NOMO-1 treated with DMSO at 0.1 percent for 48 hours (cell line): ENCODE measurements around the gene ARHGEF2.

Experiments
- DNase-seq: peaks from one replicate; lab custom pipeline; 2025; ENCODE audit not compliant: unreplicated experiment; lab: John Stamatoyannopoulos, UW

ARHGEF2 gene

GRCh38 chr1:155978325-155978972 is at the start of gene ARHGEF2:
Gene ARHGEF2, minus strand, starts transcription at chr1:155978547. Its CDS starts 120 bp downstream, at chr1:155978427.
- DNase-seq = peak; percentile 95

GRCh38 chr1:156026588-156026987 is 48.2 kb upstream of the ARHGEF2 start:
- no peak for DNase-seq

DNA sequence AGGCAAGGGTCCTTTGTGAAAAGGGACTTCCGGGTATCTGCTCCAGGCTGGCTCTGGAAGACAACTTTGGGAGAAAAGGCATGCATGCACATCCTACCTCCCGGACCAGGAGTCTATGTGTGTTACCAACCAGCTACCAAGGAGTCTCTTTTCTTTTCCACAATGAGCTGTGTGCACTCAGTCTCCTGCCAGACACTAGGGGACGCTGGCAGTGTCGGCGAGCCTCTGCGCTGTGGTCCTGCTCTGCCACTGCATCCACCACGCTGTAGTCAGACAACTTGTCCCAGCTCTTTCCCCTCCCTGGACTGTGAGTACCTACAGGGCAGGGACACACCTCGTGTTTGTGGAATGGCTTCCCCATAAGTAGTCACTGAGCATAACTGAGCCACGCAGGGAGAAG is 47.5 kb upstream of the ARHGEF2 start:
- DNase-seq = no peak

DNA sequence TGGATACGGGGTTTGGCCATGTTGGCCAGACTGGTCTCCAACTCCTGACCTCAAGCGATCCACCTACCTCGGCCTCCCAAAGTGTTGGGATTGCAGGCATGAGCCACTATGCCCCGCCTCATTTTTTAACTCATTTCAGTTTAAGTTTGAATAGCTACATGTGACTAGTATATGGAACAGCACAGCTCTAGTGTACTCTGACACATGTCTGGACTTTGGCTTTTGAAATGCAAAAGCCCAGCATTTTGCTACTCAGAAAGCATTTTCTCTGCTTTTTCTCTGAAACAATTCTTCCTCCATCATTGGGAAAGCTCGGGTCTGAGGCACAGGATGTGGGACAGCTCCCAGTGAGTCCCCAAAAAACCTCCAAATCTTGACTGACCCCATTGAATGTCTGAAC is 46.5 kb upstream of the ARHGEF2 start:
- no peak for DNase-seq

DNA sequence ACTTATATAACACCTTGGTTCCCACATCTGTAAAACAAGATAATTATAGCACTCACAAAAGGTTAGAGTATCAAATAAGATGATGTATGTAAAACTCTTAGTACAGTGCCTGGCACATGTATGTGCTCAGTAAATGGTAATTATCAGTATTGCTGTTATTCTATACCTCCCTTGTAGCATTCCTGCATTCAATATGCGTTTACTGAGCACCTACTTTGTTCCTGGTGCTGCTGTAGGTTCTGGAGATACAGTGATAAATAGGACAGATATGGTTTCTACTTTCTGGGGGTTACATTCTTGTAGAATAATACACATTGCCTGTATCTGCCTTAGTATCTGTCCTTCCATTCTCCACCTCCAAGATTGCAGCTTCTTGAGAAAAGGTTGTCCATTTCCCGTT is 43.6 kb upstream of the ARHGEF2 start:
- no peak for DNase-seq

GRCh38 chr1:156021093-156021428 is 42.7 kb upstream of the ARHGEF2 start:
- DNase-seq = no peak

- peak; percentile 90 for DNase-seq
Observed at GRCh38 chr1:156020293-156021092, 42.1 kb upstream of the ARHGEF2 start, which contains the start of gene SSR2. Gene SSR2, minus strand, starts transcription at chr1:156020951. Its CDS starts 784 bp downstream, at chr1:156020167.

DNA sequence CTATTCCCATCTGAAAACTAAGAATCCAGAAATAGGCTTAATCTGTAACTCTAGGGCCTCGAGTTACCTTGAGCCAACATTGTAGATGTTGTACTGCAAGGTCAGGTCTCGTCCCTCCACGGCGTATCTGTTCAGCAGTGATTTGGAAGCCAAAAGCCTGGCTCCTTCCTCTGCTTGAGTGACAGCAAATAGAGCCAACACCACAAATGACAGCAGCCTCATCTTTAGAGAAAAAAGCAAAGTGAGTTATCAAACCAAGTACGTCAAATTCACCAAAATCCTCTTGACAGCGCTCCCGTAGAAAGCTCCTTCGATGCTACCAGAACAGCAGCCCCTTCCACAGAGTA is 41.6 kb upstream of the ARHGEF2 start:
- no peak for DNase-seq

GRCh38 chr1:156014829-156015228 is 36.5 kb upstream of the ARHGEF2 start:
- no peak for DNase-seq

GRCh38 chr1:156012051-156012817 is 33.9 kb upstream of the ARHGEF2 start:
- no peak for DNase-seq

DNA sequence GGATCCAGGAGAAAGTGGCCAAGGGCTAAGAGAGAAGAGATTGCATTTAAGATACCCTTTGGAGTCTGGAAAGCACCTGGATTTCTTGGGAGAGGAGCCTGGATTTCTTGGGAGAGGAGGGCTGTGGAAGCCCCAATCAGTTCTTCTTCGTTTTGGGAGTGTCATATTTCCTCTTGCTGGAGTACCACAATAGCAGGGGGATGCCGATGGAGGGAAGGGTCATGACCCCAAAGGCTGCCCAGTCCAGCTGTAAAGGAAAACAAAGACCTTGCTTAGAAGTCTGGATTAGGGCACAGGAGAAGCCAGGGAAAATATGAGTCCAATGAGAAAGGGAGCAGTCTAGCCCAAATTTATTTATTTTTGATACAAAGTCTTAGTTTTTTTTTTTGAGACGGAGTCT is 31.1 kb upstream of the ARHGEF2 start:
- no peak for DNase-seq

DNA sequence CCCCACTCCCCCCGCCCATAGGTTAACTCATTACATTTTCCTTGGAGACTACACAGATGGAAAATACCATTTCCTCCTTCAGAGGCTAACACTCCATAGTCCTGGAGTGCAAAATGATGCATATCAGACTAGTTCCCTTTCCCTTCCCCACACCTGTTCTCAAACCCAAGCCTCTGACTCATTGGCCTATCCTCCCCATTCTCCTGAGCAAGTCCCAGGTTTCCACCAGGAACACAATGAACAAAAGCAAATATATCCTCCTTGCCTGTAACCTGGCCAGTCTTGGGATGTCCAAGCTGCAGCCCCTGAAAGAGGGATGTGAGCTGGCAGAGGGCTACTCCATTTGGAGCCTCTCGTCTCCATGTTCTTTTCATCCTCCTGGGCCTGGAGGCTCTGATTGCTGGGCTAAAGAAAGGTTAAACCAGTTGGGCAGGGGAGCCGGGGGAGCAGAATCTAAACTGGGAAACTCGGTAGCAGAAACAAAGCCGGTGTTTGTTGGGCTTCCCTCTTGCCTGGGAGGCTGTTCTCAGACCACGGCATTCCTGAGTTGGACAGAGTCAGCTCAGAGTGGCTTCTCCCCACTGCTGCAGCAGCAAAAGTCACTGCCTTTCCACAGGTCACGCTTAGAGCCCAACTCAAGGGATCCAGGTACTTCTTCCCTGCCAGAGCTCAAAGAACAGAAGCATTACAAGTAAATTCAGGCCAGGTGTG is 28.5 kb upstream of the ARHGEF2 start:
- DNase-seq = no peak

DNA sequence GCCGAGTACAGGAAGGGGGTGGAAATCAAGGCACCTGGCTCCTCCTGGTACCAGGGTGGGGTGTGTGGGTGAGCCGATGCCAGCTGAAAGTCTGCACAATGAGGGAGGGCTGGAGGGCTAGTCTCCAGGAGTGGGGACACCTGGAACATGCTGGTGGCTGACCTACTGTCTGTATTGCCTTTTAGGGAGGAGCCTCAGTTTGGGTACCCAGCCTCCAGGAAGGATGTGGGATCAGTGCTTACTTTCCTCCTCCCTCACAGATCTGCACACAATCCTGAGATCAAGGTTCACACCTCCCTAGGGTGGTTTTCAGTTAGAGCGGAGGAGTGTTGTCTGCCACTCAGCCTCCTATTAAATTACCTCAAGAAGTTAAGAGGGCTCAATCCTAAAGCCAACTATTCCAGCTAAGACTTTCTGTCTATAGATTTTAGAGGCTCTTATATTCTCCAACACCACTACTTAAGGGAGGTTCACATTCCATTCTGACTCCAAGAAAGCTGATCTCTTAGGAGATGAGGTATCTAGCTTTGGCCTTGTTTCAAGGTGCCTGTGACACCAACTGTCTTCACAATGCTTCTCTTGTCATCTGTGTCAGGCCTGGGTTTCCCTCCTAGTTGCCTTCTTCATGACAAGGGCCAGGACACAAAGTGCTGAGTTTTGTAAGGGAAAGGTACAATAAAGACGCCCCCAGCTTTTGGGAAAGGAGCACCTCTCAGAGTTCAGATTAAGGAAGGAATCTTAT is 26.7 kb upstream of the ARHGEF2 start:
- DNase-seq = no peak

DNA sequence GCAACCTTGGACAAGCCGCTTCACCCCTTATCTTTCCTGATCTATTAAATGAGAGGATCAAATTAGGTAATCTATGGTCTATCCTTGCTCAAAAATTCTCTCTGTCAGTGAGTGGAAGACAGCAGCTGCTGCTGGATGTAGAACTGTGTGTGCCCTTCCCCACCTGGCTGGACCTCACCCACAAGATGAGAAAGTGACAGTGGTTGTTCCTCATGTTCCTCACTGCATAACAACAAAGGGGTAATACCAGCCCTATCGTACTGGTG is 25.5 kb upstream of the ARHGEF2 start:
- no peak for DNase-seq

- no peak for DNase-seq
Observed at GRCh38 chr1:156002188-156002911, 24.0 kb upstream of the ARHGEF2 start.

GRCh38 chr1:156001662-156002171 is 23.4 kb upstream of the ARHGEF2 start:
- no peak for DNase-seq

- DNase-seq = no peak
Observed at GRCh38 chr1:156001021-156001661, 22.8 kb upstream of the ARHGEF2 start.

DNA sequence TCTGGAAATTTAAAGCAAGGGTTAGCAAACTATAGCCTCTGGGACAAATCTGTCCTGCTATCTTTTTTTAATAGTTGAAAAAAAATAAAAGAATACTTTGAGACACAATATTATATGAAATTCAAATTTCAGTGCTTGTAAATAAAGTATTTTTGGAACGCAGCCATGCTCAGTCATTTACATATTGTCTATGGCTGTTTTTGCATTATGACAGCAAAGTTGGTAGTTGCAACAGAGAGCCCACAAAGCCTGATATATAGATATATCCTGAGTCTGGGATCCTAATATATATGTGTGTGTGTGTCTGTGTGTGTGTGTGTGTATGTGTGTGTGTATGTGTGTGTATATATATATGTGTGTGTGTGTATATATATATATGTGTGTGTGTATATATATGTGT is 21.6 kb upstream of the ARHGEF2 start:
- no peak for DNase-seq

DNA sequence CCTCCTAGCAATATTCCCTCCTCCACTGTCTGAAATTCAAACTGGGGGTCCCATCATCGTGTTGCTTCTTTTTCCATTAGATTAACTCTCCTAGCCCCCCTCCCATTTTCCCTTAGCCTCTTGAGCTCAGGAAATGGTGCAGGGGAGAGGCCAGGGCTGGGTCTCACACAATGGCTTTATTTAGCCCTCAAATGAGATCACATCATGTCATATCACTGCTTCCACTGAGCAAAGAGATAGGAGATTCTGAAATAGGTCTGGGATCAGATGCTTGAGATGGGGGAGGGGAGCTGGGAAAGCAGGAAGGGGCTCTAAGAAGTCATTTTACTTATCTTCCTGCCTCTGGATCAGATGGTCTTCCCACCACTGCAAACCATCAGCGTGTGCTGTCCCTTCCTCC is 17.8 kb upstream of the ARHGEF2 start:
- DNase-seq = no peak

GRCh38 chr1:155993595-155993994 is 15.2 kb upstream of the ARHGEF2 start:
- no peak for DNase-seq
